DMS79 (cell line): ENCODE measurements around the gene TTC7B.
"Not testable (repeated sequence)": the region's sequence is repeated elsewhere in the genome, so short reads cannot be mapped to it uniquely, and the experiment has no call there.

Experiments
- DNase-seq: peaks from one replicate; lab custom pipeline; 2025; lab: John Stamatoyannopoulos, UW

The TTC7B gene

GRCh38 chr14:90544971-90545370 lies 271.3 kb downstream of the TTC7B start:
- DNase-seq, result no peak

- no peak for DNase-seq
Observed at GRCh38 chr14:90544566-90544965, 271.7 kb downstream of the TTC7B start.

- DNase-seq, result no peak
Observed at GRCh38 chr14:90543876-90544275, 272.4 kb downstream of the TTC7B start.

- DNase-seq, result no peak
Observed at GRCh38 chr14:90541076-90541634, 275.1 kb downstream of the TTC7B start.

GRCh38 chr14:90540437-90540836 lies 275.8 kb downstream of the TTC7B start:
- DNase-seq, result no peak

- no peak for DNase-seq
Observed at GRCh38 chr14:90539996-90540395, 276.2 kb downstream of the TTC7B start.

GRCh38 chr14:90539496-90539775 lies 276.8 kb downstream of the TTC7B start:
- DNase-seq, result no peak

- DNase-seq, result no peak
Observed at GRCh38 chr14:90538716-90539495, 277.3 kb downstream of the TTC7B start.

GRCh38 chr14:90538095-90538494 lies 278.1 kb downstream of the TTC7B start:
- no peak for DNase-seq

- DNase-seq, result peak; percentile 83
Observed at GRCh38 chr14:90536511-90537191, 279.6 kb downstream of the TTC7B start.

GRCh38 chr14:90536092-90536491 lies 280.1 kb downstream of the TTC7B start:
- DNase-seq, result no peak

GRCh38 chr14:90535556-90536090 lies 280.6 kb downstream of the TTC7B start:
- DNase-seq, result no peak

GRCh38 chr14:90534838-90535555 lies 281.2 kb downstream of the TTC7B start:
- no peak for DNase-seq

- DNase-seq, result no peak
Observed at GRCh38 chr14:90534091-90534837, 282.0 kb downstream of the TTC7B start.

- no peak for DNase-seq
Observed at GRCh38 chr14:90533591-90534021, 282.6 kb downstream of the TTC7B start.

GRCh38 chr14:90532826-90533525 lies 283.3 kb downstream of the TTC7B start:
- DNase-seq, result no peak

GRCh38 chr14:90531497-90531896 lies 284.7 kb downstream of the TTC7B start:
- DNase-seq, result no peak

- DNase-seq, result no peak
Observed at GRCh38 chr14:90530523-90530922, 285.7 kb downstream of the TTC7B start.

- DNase-seq, result no peak
Observed at GRCh38 chr14:90527978-90528377, 288.3 kb downstream of the TTC7B start.

- DNase-seq, result not testable (repeated sequence)
Observed at GRCh38 chr14:90526536-90526935, 289.7 kb downstream of the TTC7B start.
